GM23338 (cell line): ENCODE data around the gene SLC49A4. TPM values are rescaled to one million over a fixed set of nuclear protein-coding genes. Genes with fewer than 3 reads are reported as not detected.

Source experiments
- ATAC-seq: fragments of 200-7000 bp; cut with Tn5 transposase; 3 replicates; pipeline ENCODE4 v1.9.1; 2020
- DNase-seq: peaks from one replicate; pipeline ENCODE4 v3.0.0-alpha.2; 2015; ENCODE audit warnings: low spot score
- H2AFZ ChIP-seq: fragments of 200-600 bp; sonication (generic); 2 replicates; pipeline ENCODE4 v1.8.0; 2016; ENCODE audit warnings: antibody characterized with exemption, mild to moderate bottlenecking, moderate library complexity
- H3F3A ChIP-seq: fragments of 200-600 bp; sonication (generic); replicated peaks from 2 replicates; pipeline ENCODE4 v1.8.0; 2017; ENCODE audit warnings: antibody characterized with exemption, mixed run types, low read depth
- H3K27ac ChIP-seq: fragments of 200-600 bp; sonication (generic); 2 replicates; pipeline ENCODE4 v1.6.1; 2016; ENCODE audit warnings: low read depth
- H3K27me3 ChIP-seq: fragments of 200-600 bp; sonication (generic); 2 replicates; pipeline ENCODE4 v1.8.0; 2016; ENCODE audit warnings: mild to moderate bottlenecking, mixed run types, moderate library complexity; ENCODE audit not compliant: insufficient read depth
- H3K36me3 ChIP-seq: fragments of 200-600 bp; sonication (generic); 2 replicates; pipeline ENCODE4 v1.8.0; 2016; ENCODE audit warnings: mild to moderate bottlenecking; ENCODE audit not compliant: insufficient read depth
- H3K4me1 ChIP-seq: fragments of 200-600 bp; sonication (generic); 2 replicates; pipeline ENCODE4 v1.8.0; 2016; ENCODE audit warnings: mild to moderate bottlenecking, moderate library complexity; ENCODE audit not compliant: insufficient read depth
- H3K4me2 ChIP-seq: fragments of 200-600 bp; sonication (generic); 2 replicates; pipeline ENCODE4 v1.7.1; 2017; ENCODE audit warnings: mixed run types
- H3K4me3 ChIP-seq: fragments of 200-600 bp; sonication (generic); 2 replicates; pipeline ENCODE4 v1.6.1; 2016; ENCODE audit warnings: mixed run types
- H3K79me2 ChIP-seq: fragments of 200-600 bp; sonication (generic); replicated peaks from 2 replicates; pipeline ENCODE4 v1.8.0; 2017; ENCODE audit warnings: mild to moderate bottlenecking; ENCODE audit not compliant: insufficient read depth
- H3K9me2 ChIP-seq: fragments of 200-600 bp; sonication (generic); 2 replicates; pipeline ENCODE4 v1.8.0; 2017; ENCODE audit not compliant: insufficient read depth
- H4K20me1 ChIP-seq: fragments of 200-600 bp; sonication (generic); replicated peaks from 2 replicates; pipeline ENCODE4 v1.8.0; 2017; ENCODE audit warnings: mild to moderate bottlenecking; ENCODE audit not compliant: insufficient read depth
- H3K27ac Mint-ChIP-seq: 2 replicates; pipeline ENCODE4 v1.8.0; 2020; ENCODE audit warnings: inconsistent platforms, mild to moderate bottlenecking, moderate library complexity, mixed read lengths
- H3K27me3 Mint-ChIP-seq: 3 replicates; pipeline ENCODE4 v1.8.0; 2022; ENCODE audit warnings: low read depth, mild to moderate bottlenecking, moderate library complexity, mixed read lengths, inconsistent platforms; ENCODE audit not compliant: insufficient read depth, poor library complexity
- H3K36me3 Mint-ChIP-seq: 3 replicates; pipeline ENCODE4 v1.8.0; 2021; ENCODE audit warnings: low read depth, mild to moderate bottlenecking, inconsistent platforms, moderate library complexity, mixed read lengths
- H3K4me1 Mint-ChIP-seq: 3 replicates; pipeline ENCODE4 v1.8.0; 2020; ENCODE audit warnings: mild to moderate bottlenecking, inconsistent platforms, mixed read lengths
- H3K4me3 Mint-ChIP-seq: 3 replicates; pipeline ENCODE4 v1.8.0; 2021; ENCODE audit warnings: moderate library complexity, mild to moderate bottlenecking, inconsistent platforms, mixed read lengths
- H3K9me3 Mint-ChIP-seq: 3 replicates; pipeline ENCODE4 v1.8.0; 2020; ENCODE audit warnings: moderate library complexity, mild to moderate bottlenecking, inconsistent platforms, mixed read lengths
- CREB1 ChIP-seq: fragments of 250-450 bp; sonication (Bioruptor Pico); IDR thresholded peaks from 2 replicates; pipeline ENCODE4 v1.5.0; 2020; ENCODE audit warnings: low read depth, mild to moderate bottlenecking, moderate library complexity
- CTCF ChIP-seq, 2 experiments: fragments of 200-600 bp in 1 of 2; sonication (generic) in 1 of 2; conservative IDR thresholded peaks; 2 replicates each; pipeline versions ENCODE4 v1.5.1 to v1.6.1; 2016 to 2017; ENCODE audit warnings: antibody characterized with exemption in 2 of 2, low read depth in 2 of 2, mild to moderate bottlenecking in 2 of 2, moderate library complexity in 1 of 2
- EZH2 ChIP-seq: fragments of 200-600 bp; sonication (generic); IDR thresholded peaks from one replicate; pipeline ENCODE4 v1.8.0; 2017; ENCODE audit warnings: antibody characterized with exemption, mild to moderate bottlenecking, low read depth; ENCODE audit not compliant: unreplicated experiment
- EZH2phosphoT487 ChIP-seq: fragments of 200-600 bp; sonication (generic); IDR thresholded peaks from one replicate; pipeline ENCODE4 v1.8.1; 2018; ENCODE audit warnings: antibody characterized with exemption; ENCODE audit not compliant: unreplicated experiment
- JUNB ChIP-seq: IDR thresholded peaks from one replicate; pipeline ENCODE4 v1.6.1; 2016; ENCODE audit warnings: antibody characterized with exemption; ENCODE audit not compliant: unreplicated experiment
- NANOG ChIP-seq: IDR thresholded peaks from 2 replicates; pipeline ENCODE4 v1.6.1; 2016; ENCODE audit warnings: antibody characterized with exemption, borderline replicate concordance
- POLR2AphosphoS5 ChIP-seq: IDR thresholded peaks from 2 replicates; pipeline ENCODE4 v1.6.1; 2016; ENCODE audit warnings: antibody characterized with exemption, low read depth
- REST ChIP-seq: IDR thresholded peaks from one replicate; pipeline ENCODE4 v1.6.1; 2018; ENCODE audit warnings: antibody characterized with exemption; ENCODE audit not compliant: unreplicated experiment
- STAT1 ChIP-seq: IDR thresholded peaks from one replicate; pipeline ENCODE4 v1.6.1; 2016; ENCODE audit warnings: antibody characterized with exemption; ENCODE audit not compliant: unreplicated experiment
- ZNF114 ChIP-seq: fragments of 250-450 bp; sonication (Bioruptor Pico); IDR thresholded peaks from 2 replicates; pipeline ENCODE4 v1.5.0; 2020; ENCODE audit warnings: mild to moderate bottlenecking, moderate library complexity
- ZNF331 ChIP-seq: fragments of 250-450 bp; sonication (Bioruptor Pico); IDR thresholded peaks from 2 replicates; pipeline ENCODE4 v1.5.0; 2020; ENCODE audit warnings: low read depth, mild to moderate bottlenecking, moderate library complexity
- ZNF462 ChIP-seq: fragments of 250-450 bp; sonication (Bioruptor Pico); IDR thresholded peaks from 2 replicates; pipeline ENCODE4 v1.5.0; 2020; ENCODE audit warnings: mild to moderate bottlenecking, moderate library complexity
- polyA plus RNA-seq: library from polyadenylated mRNA; unstranded; fragments of >200 nt; fragmentation: Nextera tagmentation; extraction: Ambion mirVana; gene quantifications from 2 replicates; pipeline ENCODE4 v1.2.1, GENCODE V29; 2016
- total RNA-seq: library from RNA; depleted of rRNA; stranded (reverse); fragments of >200 nt; shearing (Covaris generic); gene quantifications from 2 replicates; pipeline ENCODE4 v1.2.3, GENCODE V29; 2014
- TF ChIP-seq, protein P1 (sequence below): IDR thresholded peaks from 2 replicates; pipeline ENCODE4 v1.6.1; 2016; ENCODE audit warnings: antibody characterized with exemption

The SLC49A4 gene
- total and polyA plus RNA-seq, 2 experiments from 2014 or later: 3.7 to 16.8 TPM

DNA sequence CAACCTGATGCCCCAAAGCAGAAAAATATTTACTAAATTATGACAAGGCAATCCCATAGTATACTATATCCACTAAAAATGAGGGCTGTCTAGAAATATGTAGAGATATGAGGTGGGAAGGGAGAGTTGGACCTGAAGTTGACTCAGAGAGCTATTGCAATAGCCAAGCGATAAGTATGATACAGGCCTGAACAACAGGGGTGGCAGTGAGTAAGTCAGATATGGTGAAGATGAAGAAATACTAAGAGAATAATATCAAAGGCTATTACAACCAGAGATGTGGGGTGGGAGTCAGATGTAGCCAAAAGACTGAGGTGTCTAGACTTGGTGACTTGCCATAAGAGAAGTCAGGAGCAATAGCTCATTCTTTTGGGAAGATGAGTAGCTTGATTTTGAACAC lies 10.4 kb upstream of the SLC49A4 start:
- H3K4me1 ChIP-seq: no peaks in the 10 kb centered on the region
- peaks cover 12% of the 10 kb centered on the region for H3K36me3 ChIP-seq
- ATAC-seq (no peak), DNase-seq (no peak)
- H3K9me3 Mint-ChIP-seq: peaks cover 10% of the 10 kb centered on the region
- no peaks in the 10 kb centered on the region for H3K4me1 Mint-ChIP-seq
- no peaks in the 10 kb centered on the region for H3K27me3 Mint-ChIP-seq
- H3K27me3 ChIP-seq: no peaks in the 10 kb centered on the region
- TF ChIP-seq ZNF114 (CRISPR knock-in tag): no peak
- TF ChIP-seq EZH2: no peak
- no peak for TF ChIP-seq STAT1
- no peak for TF ChIP-seq POLR2AphosphoS5
- TF ChIP-seq NANOG: no peak
- no peak for TF ChIP-seq REST
- no peak for TF ChIP-seq ZNF462
- TF ChIP-seq, protein P1, sequence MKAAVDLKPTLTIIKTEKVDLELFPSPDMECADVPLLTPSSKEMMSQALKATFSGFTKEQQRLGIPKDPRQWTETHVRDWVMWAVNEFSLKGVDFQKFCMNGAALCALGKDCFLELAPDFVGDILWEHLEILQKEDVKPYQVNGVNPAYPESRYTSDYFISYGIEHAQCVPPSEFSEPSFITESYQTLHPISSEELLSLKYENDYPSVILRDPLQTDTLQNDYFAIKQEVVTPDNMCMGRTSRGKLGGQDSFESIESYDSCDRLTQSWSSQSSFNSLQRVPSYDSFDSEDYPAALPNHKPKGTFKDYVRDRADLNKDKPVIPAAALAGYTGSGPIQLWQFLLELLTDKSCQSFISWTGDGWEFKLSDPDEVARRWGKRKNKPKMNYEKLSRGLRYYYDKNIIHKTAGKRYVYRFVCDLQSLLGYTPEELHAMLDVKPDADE: no peak
- TF ChIP-seq EZH2phosphoT487: no peak
- no peak for TF ChIP-seq CREB1 (CRISPR knock-in tag)
- TF ChIP-seq ZNF331: no peak
- TF ChIP-seq CTCF (conservative IDR thresholded peaks at IDR 0.05; ENCODE audit: low read depth in 2 of 2): no peak
- no peak for TF ChIP-seq JUNB
- 0 out of 2 replicates have a peak, but pooled peaks cover 2% of the 10 kb centered on the region for H3K9me2 ChIP-seq
- no peaks in the 10 kb centered on the region for H3F3A ChIP-seq
- peaks cover 17% of the 10 kb centered on the region for H3K36me3 Mint-ChIP-seq
- H3K4me2 ChIP-seq: no peak overlapping the region
- no peak overlapping the region for H2AFZ ChIP-seq
- H3K79me2 ChIP-seq: 0 out of 2 replicates have a peak, but pooled peaks cover 3% of the 10 kb centered on the region
- H3K4me3 Mint-ChIP-seq: no peak overlapping the region
- H4K20me1 ChIP-seq: no peaks in the 10 kb centered on the region
- H3K27ac Mint-ChIP-seq: no peak overlapping the region
- no peak overlapping the region for H3K27ac ChIP-seq
- no peak overlapping the region for H3K4me3 ChIP-seq
